ENCODE results near the gene EXPH5. TPM values are rescaled to one million over a fixed set of nuclear protein-coding genes. Genes with fewer than 3 reads are reported as not detected.
"Not testable (repeated sequence)": the region's sequence is repeated elsewhere in the genome, so short reads cannot be mapped to it uniquely, and the experiment has no call there.

The EXPH5 gene
- total RNA-seq, 3 donors from 2014 or later: 0.71 to 1.0 (median 0.79) TPM

DNA sequence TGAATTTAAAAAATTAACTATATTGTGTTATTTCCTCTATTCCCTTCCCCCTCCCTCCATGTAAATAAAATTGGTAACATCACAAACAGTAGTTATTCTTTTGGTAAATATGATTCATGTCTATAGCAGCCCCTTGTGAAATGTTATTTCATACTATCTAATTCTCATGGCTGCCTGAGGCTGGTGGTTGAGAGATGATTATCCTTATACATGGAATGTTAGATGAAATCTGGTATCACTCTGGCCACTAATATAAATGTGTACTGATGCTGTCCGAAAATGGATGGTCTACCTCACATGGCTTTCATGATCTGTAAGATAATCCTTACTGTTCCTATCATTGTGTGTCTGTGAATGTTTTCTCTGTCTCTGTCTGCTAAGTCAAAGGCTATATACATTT is 25.0 kb upstream of the EXPH5 start:
- H3K36me3 Mint-ChIP-seq (ENCODE audit: insufficient read depth): no peaks in the 10 kb centered on the region
- no peak overlapping the region for H3K4me3 Mint-ChIP-seq
- peaks cover 3% of the 10 kb centered on the region for H3K4me1 Mint-ChIP-seq (ENCODE audit: low read depth)
- peaks cover 14% of the 10 kb centered on the region for H3K27me3 Mint-ChIP-seq (ENCODE audit: low read depth)
- H3K9me3 Mint-ChIP-seq: no peaks in the 10 kb centered on the region
- no peak for ATAC-seq
- DNase-seq: no peak

DNA sequence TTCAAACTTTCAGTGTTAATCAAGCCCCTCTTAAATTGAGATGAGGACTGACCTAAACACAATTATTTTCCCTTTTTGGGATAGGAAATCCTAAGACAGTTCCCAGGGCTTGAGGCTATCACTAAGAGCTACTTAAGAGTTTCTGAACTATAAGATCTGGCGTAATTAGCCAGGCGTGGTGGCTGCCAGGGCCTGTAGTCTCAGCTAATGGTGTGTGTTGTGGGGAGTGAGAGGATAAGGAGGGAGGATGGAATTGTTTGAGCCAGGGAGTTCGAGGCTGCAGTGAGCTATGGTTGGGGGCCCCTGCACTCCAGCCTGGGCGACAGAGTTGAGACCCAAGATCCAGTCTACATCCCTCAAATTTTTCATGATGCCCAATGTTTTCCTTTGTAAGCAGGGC is 23.5 kb upstream of the EXPH5 start:
- no peaks in the 10 kb centered on the region for H3K36me3 Mint-ChIP-seq (ENCODE audit: insufficient read depth)
- peaks cover 3% of the 10 kb centered on the region for H3K4me1 Mint-ChIP-seq (ENCODE audit: low read depth)
- no peak overlapping the region for H3K4me3 Mint-ChIP-seq
- peaks cover 14% of the 10 kb centered on the region for H3K27me3 Mint-ChIP-seq (ENCODE audit: low read depth)
- ATAC-seq (no peak), DNase-seq (no peak)
- H3K9me3 Mint-ChIP-seq: no peaks in the 10 kb centered on the region

DNA sequence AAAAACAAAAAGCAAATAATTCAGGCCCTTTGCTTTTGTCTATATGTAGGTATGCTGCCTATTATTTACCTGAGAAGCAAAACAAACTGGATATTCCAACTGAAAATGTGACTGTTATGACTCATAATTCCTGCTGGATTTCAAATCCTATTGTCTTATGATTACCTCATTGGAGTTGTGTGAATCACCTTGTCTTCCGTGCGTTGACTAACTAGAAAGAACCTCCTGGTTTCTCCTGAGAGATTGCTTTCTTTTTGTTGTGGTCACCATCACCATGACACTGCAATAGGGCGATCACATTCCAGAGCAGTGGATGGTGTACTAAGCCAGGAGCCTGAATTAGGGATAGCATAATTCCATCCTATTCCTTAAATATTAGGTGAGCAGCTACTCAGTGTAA is 23.0 kb upstream of the EXPH5 start:
- H3K9me3 Mint-ChIP-seq: no peaks in the 10 kb centered on the region
- H3K27me3 Mint-ChIP-seq (ENCODE audit: low read depth): peaks cover 14% of the 10 kb centered on the region

DNA sequence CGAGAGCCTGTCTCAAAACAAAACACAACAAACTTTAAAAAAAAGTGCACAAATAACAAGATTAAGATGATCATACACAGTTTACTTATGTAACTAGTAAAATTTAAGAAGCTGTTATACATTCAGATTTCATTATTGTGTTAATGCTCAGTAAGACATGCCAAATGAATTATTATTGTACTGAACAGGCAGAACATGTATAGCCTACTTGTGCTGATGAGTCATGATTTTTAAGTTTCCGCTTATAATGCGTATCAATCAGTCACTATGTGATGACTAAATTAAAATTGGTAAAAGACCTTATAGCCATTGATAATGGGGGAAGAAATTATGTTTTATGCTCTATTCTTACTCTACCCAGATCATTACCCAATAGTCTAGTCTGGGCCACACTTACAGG is 20.5 kb upstream of the EXPH5 start:
- no peaks in the 10 kb centered on the region for H3K9me3 Mint-ChIP-seq
- DNase-seq (no peak), ATAC-seq (no peak)
- H3K4me1 Mint-ChIP-seq (ENCODE audit: low read depth): no peaks in the 10 kb centered on the region
- no peak overlapping the region for H3K4me3 Mint-ChIP-seq
- no peaks in the 10 kb centered on the region for H3K36me3 Mint-ChIP-seq (ENCODE audit: insufficient read depth)
- H3K27me3 Mint-ChIP-seq (ENCODE audit: low read depth): peaks cover 10% of the 10 kb centered on the region

More for the DNA sequence above, 23.0 kb upstream of the EXPH5 start:
- DNase-seq: no peak
- peaks cover 3% of the 10 kb centered on the region for H3K4me1 Mint-ChIP-seq (ENCODE audit: low read depth)
- no peak overlapping the region for H3K4me3 Mint-ChIP-seq
- no peak for ATAC-seq
- no peaks in the 10 kb centered on the region for H3K36me3 Mint-ChIP-seq (ENCODE audit: insufficient read depth)

DNA sequence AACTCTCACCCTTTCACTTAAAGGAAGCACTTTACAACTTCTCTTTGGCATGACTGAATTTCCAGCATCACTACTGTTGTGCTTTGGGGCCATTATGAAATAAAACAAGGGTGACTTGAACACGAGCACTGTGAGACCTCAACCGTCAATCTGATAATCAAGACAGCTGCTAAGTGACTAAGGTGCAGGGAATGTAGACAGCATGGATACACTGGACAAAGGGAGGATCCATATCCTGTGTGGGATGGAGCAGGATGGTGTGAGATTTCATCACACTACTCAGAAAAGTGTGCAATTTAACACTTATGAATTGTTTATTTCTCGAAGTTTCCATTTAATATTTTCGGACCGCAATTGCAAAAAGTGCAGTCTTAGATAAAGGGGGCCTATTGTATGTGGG is 16.1 kb upstream of the EXPH5 start:
- H3K27me3 Mint-ChIP-seq (ENCODE audit: low read depth): peaks cover 9% of the 10 kb centered on the region
- ATAC-seq: no peak
- H3K4me3 Mint-ChIP-seq: no peak overlapping the region
- H3K4me1 Mint-ChIP-seq (ENCODE audit: low read depth): no peaks in the 10 kb centered on the region
- H3K9me3 Mint-ChIP-seq: no peaks in the 10 kb centered on the region
- no peak for DNase-seq
- no peaks in the 10 kb centered on the region for H3K36me3 Mint-ChIP-seq (ENCODE audit: insufficient read depth)

DNA sequence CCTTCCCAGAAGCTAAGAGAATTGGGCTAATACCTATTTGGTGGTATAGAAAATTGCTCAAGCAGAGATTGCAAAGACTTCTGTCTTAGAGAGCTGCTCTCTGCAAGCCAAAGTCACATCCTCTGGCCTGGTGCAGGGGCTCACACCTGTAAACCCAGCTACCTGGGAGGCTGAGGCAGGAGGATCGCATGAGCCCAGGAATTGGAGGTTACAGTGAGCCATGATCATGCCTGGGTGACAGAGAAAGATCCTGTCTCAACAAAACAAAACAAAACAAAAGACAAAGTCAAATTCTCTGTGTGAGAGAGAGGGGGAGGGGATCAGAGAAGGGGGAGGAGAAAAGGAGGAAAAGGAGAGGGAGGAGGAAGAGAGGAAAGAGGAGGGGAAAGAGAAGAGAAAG is 15.0 kb upstream of the EXPH5 start:
- no peak overlapping the region for H3K4me3 Mint-ChIP-seq
- ATAC-seq (no peak), DNase-seq (no peak)
- no peaks in the 10 kb centered on the region for H3K36me3 Mint-ChIP-seq (ENCODE audit: insufficient read depth)
- peaks cover 12% of the 10 kb centered on the region for H3K27me3 Mint-ChIP-seq (ENCODE audit: low read depth)
- H3K9me3 Mint-ChIP-seq: no peaks in the 10 kb centered on the region
- no peaks in the 10 kb centered on the region for H3K4me1 Mint-ChIP-seq (ENCODE audit: low read depth)

DNA sequence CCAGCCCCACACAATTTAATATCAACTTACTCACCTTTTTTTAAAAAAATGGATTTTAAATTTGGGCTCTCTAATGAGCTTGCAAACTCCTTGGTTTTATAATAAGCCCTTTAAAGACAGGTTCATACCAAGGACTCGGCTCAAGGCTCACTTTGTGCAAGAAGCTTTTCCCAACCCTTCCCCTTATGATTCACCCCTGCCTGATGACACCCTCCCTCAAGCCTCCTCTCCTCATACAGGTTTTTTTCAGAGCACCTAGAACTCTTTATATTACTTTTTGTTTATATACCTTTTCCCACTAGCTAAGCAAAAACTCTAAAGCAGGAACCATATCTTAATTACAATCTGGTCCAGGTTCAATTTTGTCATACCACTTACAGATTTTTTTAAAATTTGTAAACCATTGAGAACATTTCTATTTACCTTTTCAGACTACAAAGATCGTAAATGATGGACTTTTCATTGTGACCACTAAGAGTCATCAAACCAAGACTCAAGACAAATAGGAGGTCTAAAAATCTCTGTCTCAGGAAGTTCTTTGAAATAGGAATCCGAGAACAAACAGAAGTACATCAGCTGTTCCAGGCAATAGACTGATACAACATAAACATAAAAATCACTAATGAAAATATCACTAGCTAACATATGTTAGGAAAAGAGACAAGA is 13.1 kb upstream of the EXPH5 start:
- DNase-seq: no peak
- H3K9me3 Mint-ChIP-seq: no peaks in the 10 kb centered on the region
- no peak for ATAC-seq
- no peak overlapping the region for H3K4me3 Mint-ChIP-seq
- H3K27me3 Mint-ChIP-seq (ENCODE audit: low read depth): peaks cover 17% of the 10 kb centered on the region
- no peaks in the 10 kb centered on the region for H3K4me1 Mint-ChIP-seq (ENCODE audit: low read depth)
- no peaks in the 10 kb centered on the region for H3K36me3 Mint-ChIP-seq (ENCODE audit: insufficient read depth)

DNA sequence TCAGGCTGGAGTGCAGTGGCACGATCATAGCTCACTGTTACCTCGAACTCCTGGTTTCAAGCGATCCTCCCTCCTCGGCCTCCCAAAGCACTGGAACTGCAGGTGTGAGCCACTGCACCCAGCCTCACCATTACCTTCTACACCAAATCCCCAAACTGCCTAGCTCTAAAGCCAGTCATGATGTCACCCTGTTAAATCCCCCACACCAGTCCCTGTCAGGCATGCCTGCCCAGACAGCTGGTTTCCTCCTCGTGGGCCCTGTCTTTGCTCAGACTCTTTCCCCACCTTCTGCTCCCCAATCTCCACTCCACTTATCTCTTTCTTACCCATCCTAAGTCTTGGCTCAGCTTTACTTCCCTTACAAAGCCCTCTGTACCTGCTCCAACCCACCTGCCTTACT is 12.5 kb upstream of the EXPH5 start:
- Mint-ChIP-seq H3K4me1 (ENCODE audit: low read depth) (no peaks in the 10 kb centered on the region), H3K9me3 (no peaks in the 10 kb centered on the region), H3K36me3 (ENCODE audit: insufficient read depth) (no peaks in the 10 kb centered on the region), H3K27me3 (ENCODE audit: low read depth) (peaks cover 17% of the 10 kb centered on the region), H3K4me3 (no peak overlapping the region)
- DNase-seq (no peak), ATAC-seq (no peak)

DNA sequence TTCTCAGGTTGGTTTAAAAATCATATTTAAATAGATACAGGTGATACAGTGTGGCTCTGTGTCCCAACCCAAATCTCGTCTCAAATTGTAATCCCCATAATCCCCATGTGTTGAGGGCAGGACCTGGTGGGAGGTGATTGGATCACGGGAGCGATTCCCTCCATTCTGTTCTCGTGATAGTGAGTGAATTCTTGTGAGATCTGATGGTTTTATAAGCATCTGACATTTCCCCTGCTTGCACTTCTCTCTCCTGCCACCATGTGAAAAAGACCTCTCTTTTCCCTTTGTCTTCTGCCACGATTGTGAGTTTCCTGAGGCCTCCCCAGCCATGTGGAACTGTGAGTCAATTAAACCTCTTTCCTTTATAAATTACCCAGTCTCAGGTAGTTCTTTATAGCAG is 9.2 kb upstream of the EXPH5 start:
- not testable (repeated sequence) for H3K9me3 Mint-ChIP-seq; ATAC-seq; H3K4me3 Mint-ChIP-seq; H3K36me3 Mint-ChIP-seq (ENCODE audit: insufficient read depth); DNase-seq; H3K4me1 Mint-ChIP-seq (ENCODE audit: low read depth)
- peaks cover 13% of the 10 kb centered on the region for H3K27me3 Mint-ChIP-seq (ENCODE audit: low read depth)

DNA sequence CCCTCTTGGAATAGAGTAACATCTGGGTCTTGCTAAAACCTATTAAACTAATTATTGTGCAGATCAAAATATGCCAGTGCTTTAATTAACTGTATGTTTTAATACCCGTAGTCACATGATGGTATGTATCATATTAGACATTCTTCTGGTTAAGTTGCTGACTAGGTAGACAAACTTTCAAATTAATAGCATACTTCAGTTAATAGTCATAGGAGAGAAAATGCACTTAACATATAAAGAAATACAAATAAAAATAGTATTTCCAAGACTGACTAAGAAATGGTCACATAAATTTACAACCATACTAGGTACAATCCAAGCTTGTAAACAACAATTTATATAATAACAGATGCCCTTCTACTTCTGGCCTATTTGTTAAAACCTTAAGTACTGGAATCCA is 7.6 kb upstream of the EXPH5 start:
- ATAC-seq (no peak), DNase-seq (no peak)
- no peaks in the 10 kb centered on the region for H3K36me3 Mint-ChIP-seq (ENCODE audit: insufficient read depth)
- H3K9me3 Mint-ChIP-seq: no peaks in the 10 kb centered on the region
- no peaks in the 10 kb centered on the region for H3K4me1 Mint-ChIP-seq (ENCODE audit: low read depth)
- H3K4me3 Mint-ChIP-seq: no peak overlapping the region
- H3K27me3 Mint-ChIP-seq (ENCODE audit: low read depth): peaks cover 12% of the 10 kb centered on the region

DNA sequence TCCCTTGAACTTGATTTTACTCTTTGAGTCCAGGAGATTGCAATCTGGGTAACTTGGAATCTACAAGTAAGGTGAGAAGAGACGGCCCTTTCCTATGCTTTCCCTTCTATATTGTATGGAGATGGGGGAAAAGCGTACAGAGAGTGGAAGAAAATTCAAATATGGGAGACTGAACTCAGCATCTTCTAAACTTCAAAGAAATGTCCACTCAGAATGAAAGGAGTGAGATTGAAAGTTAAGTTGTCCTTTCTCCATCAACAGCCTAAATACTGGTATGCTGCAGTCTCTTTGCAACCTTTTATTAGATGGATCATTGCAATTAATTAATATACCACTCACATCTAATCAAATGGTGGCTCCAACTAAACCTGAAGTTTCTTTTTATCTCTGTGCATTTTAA is 6.4 kb upstream of the EXPH5 start:
- DNase-seq (no peak), ATAC-seq (no peak)
- no peaks in the 10 kb centered on the region for H3K36me3 Mint-ChIP-seq (ENCODE audit: insufficient read depth)
- H3K4me3 Mint-ChIP-seq: no peak overlapping the region
- no peaks in the 10 kb centered on the region for H3K9me3 Mint-ChIP-seq
- no peaks in the 10 kb centered on the region for H3K4me1 Mint-ChIP-seq (ENCODE audit: low read depth)
- H3K27me3 Mint-ChIP-seq (ENCODE audit: low read depth): peaks cover 8% of the 10 kb centered on the region

DNA sequence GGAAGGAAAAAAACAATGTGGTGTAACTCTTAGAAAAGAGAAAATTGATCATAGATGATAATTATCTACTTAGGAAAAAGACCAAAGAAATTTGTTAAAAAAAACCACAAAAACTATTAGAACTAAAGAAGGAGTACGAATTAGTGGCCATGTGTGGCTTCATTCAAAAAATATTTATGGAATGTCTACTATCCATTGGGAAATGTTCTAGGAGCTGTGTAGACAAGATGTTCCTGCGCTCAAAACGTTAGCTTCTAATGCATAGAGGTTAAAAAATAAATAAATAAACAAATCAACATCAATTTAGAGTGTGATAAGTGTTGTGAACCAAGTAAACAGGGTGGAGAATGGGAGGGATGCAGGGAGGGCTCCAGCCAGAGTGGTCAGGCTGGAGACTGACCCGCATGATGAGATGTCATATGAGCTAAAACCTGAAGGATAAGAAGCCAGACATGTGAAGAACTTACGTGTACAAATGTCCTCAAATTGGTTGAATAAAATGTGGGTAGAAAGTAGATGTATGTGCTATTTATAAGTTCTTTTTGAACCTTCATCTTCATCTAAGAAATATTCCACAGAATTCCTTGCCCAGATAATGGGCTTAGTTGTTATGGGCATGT is 4.3 kb upstream of the EXPH5 start:
- H3K4me1 Mint-ChIP-seq (ENCODE audit: low read depth): peaks cover 10% of the 10 kb centered on the region
- peaks cover 8% of the 10 kb centered on the region for H3K27me3 Mint-ChIP-seq (ENCODE audit: low read depth)
- DNase-seq (no peak), ATAC-seq (no peak)
- no peaks in the 10 kb centered on the region for H3K36me3 Mint-ChIP-seq (ENCODE audit: insufficient read depth)
- no peak overlapping the region for H3K4me3 Mint-ChIP-seq
- no peaks in the 10 kb centered on the region for H3K9me3 Mint-ChIP-seq

DNA sequence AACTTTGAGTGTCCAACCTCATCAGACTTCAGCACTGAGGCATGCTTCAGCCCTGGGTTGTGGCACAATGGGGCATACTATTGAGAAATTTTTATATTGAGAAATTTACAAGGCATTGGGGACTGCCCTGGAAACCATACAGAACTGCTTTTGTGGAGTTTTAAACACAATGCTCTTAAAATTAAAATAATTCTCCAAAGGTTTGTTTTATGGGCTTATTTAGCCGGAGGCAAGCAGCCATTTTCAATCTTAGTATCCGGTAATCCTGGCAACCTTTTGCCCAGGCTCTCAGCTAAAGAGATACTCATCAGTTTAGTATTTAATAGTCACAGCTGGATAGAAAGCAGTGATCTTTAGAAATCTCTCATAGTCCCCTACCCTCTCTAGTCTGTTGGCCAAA is 3.1 kb upstream of the EXPH5 start:
- H3K4me1 Mint-ChIP-seq (ENCODE audit: low read depth): peaks cover 20% of the 10 kb centered on the region
- ATAC-seq (no peak), DNase-seq (no peak)
- H3K27me3 Mint-ChIP-seq (ENCODE audit: low read depth): peaks cover 8% of the 10 kb centered on the region
- no peak overlapping the region for H3K4me3 Mint-ChIP-seq
- no peaks in the 10 kb centered on the region for H3K36me3 Mint-ChIP-seq (ENCODE audit: insufficient read depth)
- no peaks in the 10 kb centered on the region for H3K9me3 Mint-ChIP-seq

DNA sequence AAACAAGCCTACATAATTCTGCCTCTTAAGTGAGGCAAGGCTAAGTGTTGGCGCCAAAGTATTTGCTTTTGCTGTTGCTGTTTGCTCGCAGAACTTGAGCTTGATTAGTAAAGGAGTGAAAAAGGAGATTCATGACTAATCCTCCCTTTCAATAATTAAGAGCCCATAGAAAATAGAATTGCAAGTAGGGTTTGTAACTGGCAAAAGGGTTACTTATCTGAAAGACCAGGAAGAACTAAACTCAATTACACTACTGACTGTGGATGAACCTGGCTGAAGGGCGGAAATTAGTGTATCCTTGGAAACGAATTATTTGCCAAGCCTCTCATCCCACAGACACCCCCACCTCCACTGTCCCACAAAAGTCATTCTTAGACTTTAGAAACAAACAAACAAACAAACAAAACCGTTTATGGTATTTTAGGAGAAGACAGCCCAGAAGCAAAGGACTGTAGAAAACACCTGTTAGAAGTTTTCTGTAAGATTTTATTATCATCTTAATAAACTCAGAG is 411 bp upstream of the EXPH5 start:
- DNase-seq (no peak), ATAC-seq (no peak)
- Mint-ChIP-seq H3K4me3 (peak overlapping the region; percentile 88), H3K27me3 (ENCODE audit: low read depth) (peaks cover 8% of the 10 kb centered on the region), H3K4me1 (ENCODE audit: low read depth) (peaks cover 20% of the 10 kb centered on the region), H3K36me3 (ENCODE audit: insufficient read depth) (no peaks in the 10 kb centered on the region), H3K9me3 (no peaks in the 10 kb centered on the region)

DNA sequence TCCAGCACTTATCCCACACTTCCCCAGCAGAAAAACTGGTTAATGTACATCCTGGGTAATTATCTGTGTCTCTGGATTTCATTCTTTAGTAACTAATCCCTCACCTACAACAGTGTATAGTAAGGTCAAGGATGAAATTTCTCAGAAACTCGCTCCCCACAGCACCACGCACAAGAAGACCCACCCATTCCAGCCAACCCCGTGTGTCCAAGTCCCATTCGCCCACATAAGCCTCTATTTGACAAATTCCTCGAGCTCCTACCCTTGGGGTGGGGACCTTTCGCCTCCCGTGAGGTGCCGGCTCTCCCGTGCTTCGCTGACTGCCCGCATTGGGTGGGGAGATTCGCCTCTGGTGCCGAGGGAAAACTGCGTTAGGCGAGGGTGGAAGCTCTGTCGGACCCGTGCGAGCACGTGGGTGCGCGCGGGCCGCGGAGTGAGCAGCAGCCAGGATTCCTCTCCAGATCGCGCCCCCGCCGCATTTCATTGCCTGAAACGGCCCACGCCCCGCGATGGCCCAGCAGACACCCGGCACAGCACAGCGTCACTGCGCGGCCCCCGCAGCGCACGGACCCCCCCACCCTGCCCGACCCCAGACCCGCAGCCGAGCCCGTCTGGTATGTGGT is 866 bp downstream of the EXPH5 start:
- H3K4me3 Mint-ChIP-seq: peak overlapping the region; percentile 88
- H3K36me3 Mint-ChIP-seq (ENCODE audit: insufficient read depth): no peaks in the 10 kb centered on the region
- H3K4me1 Mint-ChIP-seq (ENCODE audit: low read depth): peaks cover 20% of the 10 kb centered on the region
- ATAC-seq (peak; percentile 51 to 60), DNase-seq (peak; percentile 29)
- no peaks in the 10 kb centered on the region for H3K9me3 Mint-ChIP-seq
- peaks cover 8% of the 10 kb centered on the region for H3K27me3 Mint-ChIP-seq (ENCODE audit: low read depth)

Data from activated T-cell treated with anti-CD3 and anti-CD28 coated beads, Interleukin-2, amount 50 U/mL, for 4 hours (primary cell).